OCI-LY1 (cell line): Measurements from ENCODE around the gene RASSF8.

Experiments used
- H2AFZ ChIP-seq: fragments of 200-600 bp; sonication (generic), shearing (Covaris generic); 2 replicates; pipeline ENCODE4 v1.6.0; 2014; ENCODE audit warnings: antibody characterized with exemption, mild to moderate bottlenecking, low read length
- H3F3A ChIP-seq: fragments of 200-600 bp; sonication (generic), shearing (Covaris generic); 2 replicates; pipeline ENCODE4 v1.6.0; 2014; ENCODE audit warnings: mild to moderate bottlenecking, antibody characterized with exemption, low read length, moderate library complexity; ENCODE audit not compliant: insufficient read depth
- H3K27ac ChIP-seq: fragments of 200-600 bp; sonication (generic); 2 replicates; pipeline ENCODE4 v1.5.1; 2014; ENCODE audit warnings: low read length, mixed run types, mild to moderate bottlenecking, low read depth; ENCODE audit not compliant: poor library complexity, severe bottlenecking
- H3K27me3 ChIP-seq: fragments of 200-600 bp; sonication (generic); 2 replicates; pipeline ENCODE4 v1.6.0; 2014; ENCODE audit warnings: antibody characterized with exemption, mild to moderate bottlenecking, low read length, moderate library complexity; ENCODE audit not compliant: insufficient read depth
- H3K36me3 ChIP-seq: fragments of 200-600 bp; sonication (generic); 2 replicates; pipeline ENCODE4 v1.6.1; 2014; ENCODE audit warnings: mild to moderate bottlenecking, antibody characterized with exemption, low read length, moderate library complexity, mixed read lengths; ENCODE audit not compliant: insufficient read depth
- H3K4me1 ChIP-seq: fragments of 200-600 bp; sonication (generic); 2 replicates; pipeline ENCODE4 v1.5.1; 2014; ENCODE audit warnings: mild to moderate bottlenecking, low read length, moderate library complexity; ENCODE audit not compliant: insufficient read depth, severe bottlenecking
- H3K4me2 ChIP-seq: fragments of 200-600 bp; sonication (generic), shearing (Covaris generic); 2 replicates; pipeline ENCODE4 v1.6.1; 2014; ENCODE audit warnings: low read length
- H3K4me3 ChIP-seq: fragments of 200-600 bp; sonication (generic); 2 replicates; pipeline ENCODE4 v1.5.1; 2014; ENCODE audit warnings: low read length, low read depth, mild to moderate bottlenecking, mixed read lengths; ENCODE audit not compliant: poor library complexity, severe bottlenecking
- H3K79me2 ChIP-seq: fragments of 200-600 bp; shearing (Covaris generic); 2 replicates; pipeline ENCODE4 v1.6.1; 2016; ENCODE audit warnings: mixed run types, low read length, mixed read lengths; ENCODE audit not compliant: insufficient read depth
- H3K9ac ChIP-seq: fragments of 200-600 bp; sonication (generic), shearing (Covaris generic); 2 replicates; pipeline ENCODE4 v1.6.1; 2014; ENCODE audit warnings: mild to moderate bottlenecking, low read length, mixed read lengths
- H3K9me2 ChIP-seq: fragments of 200-600 bp; sonication (generic), shearing (Covaris generic); 2 replicates; pipeline ENCODE4 v1.6.1; 2014; ENCODE audit warnings: low read depth, mild to moderate bottlenecking, low read length, mixed read lengths
- H3K9me3 ChIP-seq: fragments of 200-600 bp; shearing (Covaris generic); 2 replicates; pipeline ENCODE4 v1.6.1; 2014; ENCODE audit warnings: low read length, mixed read lengths
- H4K20me1 ChIP-seq: fragments of 200-600 bp; sonication (generic), shearing (Covaris generic); 2 replicates; pipeline ENCODE4 v1.6.0; 2016; ENCODE audit warnings: mild to moderate bottlenecking, low read length; ENCODE audit not compliant: insufficient read depth
- CTCF ChIP-seq: fragments of 200-600 bp; sonication (generic), shearing (Covaris generic); IDR thresholded peaks from 2 replicates; pipeline ENCODE4 v1.5.1; 2017; ENCODE audit warnings: mild to moderate bottlenecking, antibody characterized with exemption, low read length, moderate library complexity, mixed read lengths
- EZH2 ChIP-seq: fragments of 200-600 bp; sonication (generic), shearing (Covaris generic); IDR thresholded peaks from 2 replicates; pipeline ENCODE4 v1.8.0; 2017; ENCODE audit warnings: borderline replicate concordance, mixed run types, mild to moderate bottlenecking, antibody characterized with exemption, low read length, moderate library complexity, mixed read lengths

RASSF8 gene

GRCh38 chr12:26100666-26101349 is 142.3 kb downstream of the RASSF8 start:
- Histone ChIP-seq H4K20me1 (no peaks in the 10 kb centered on the region), H3K27me3 (no peaks in the 10 kb centered on the region), H3K9me3 (no peaks in the 10 kb centered on the region), H3K4me2 (no peak overlapping the region), H3K9ac (no peak overlapping the region), H3K27ac (no peak overlapping the region), H3K4me3 (no peak overlapping the region), H3K36me3 (no peaks in the 10 kb centered on the region), H2AFZ (no peak overlapping the region), H3K79me2 (no peaks in the 10 kb centered on the region), H3K4me1 (no peaks in the 10 kb centered on the region), H3K9me2 (no peaks in the 10 kb centered on the region), H3F3A (no peaks in the 10 kb centered on the region)
- TF ChIP-seq EZH2, result no peak
- TF ChIP-seq CTCF, result no peak

- no peaks in the 10 kb centered on the region for H3K79me2 ChIP-seq
- no peaks in the 10 kb centered on the region for H3K27me3 ChIP-seq
- H3K9ac ChIP-seq, result no peak overlapping the region
- no peaks in the 10 kb centered on the region for H3K36me3 ChIP-seq
- H4K20me1 ChIP-seq, result no peaks in the 10 kb centered on the region
- H3K27ac ChIP-seq, result no peak overlapping the region
- H3K9me2 ChIP-seq, result no peaks in the 10 kb centered on the region
- H3K4me1 ChIP-seq, result no peaks in the 10 kb centered on the region
- no peak overlapping the region for H3K4me2 ChIP-seq
- H3F3A ChIP-seq, result no peaks in the 10 kb centered on the region
- H3K4me3 ChIP-seq, result no peak overlapping the region
- TF ChIP-seq CTCF, result no peak
- no peak for TF ChIP-seq EZH2
- no peak overlapping the region for H2AFZ ChIP-seq
- H3K9me3 ChIP-seq, result no peaks in the 10 kb centered on the region
These were observed 142.9 kb downstream of the RASSF8 start for GRCh38 chr12:26101350-26101734.

- H4K20me1 ChIP-seq, result no peaks in the 10 kb centered on the region
- no peaks in the 10 kb centered on the region for H3K36me3 ChIP-seq
- H3K27ac ChIP-seq, result no peak overlapping the region
- no peaks in the 10 kb centered on the region for H3F3A ChIP-seq
- no peaks in the 10 kb centered on the region for H3K27me3 ChIP-seq
- H3K4me1 ChIP-seq, result no peaks in the 10 kb centered on the region
- no peak overlapping the region for H3K4me3 ChIP-seq
- no peaks in the 10 kb centered on the region for H3K9me3 ChIP-seq
- H3K9ac ChIP-seq, result no peak overlapping the region
- no peak overlapping the region for H2AFZ ChIP-seq
- no peak overlapping the region for H3K4me2 ChIP-seq
- no peaks in the 10 kb centered on the region for H3K9me2 ChIP-seq
- H3K79me2 ChIP-seq, result no peaks in the 10 kb centered on the region
- TF ChIP-seq EZH2 (no peak), CTCF (no peak)
These were observed 143.3 kb downstream of the RASSF8 start for GRCh38 chr12:26101763-26102162.
